HEK293 (cell line): Measurements from ENCODE around the gene AK1.

Source experiments
- BCL11B ChIP-seq: fragments of 450-650 bp; formaldehyde crosslinking; IDR thresholded peaks from 2 replicates; pipeline ENCODE4 v1.5.1; 2016; ENCODE audit warnings: low read depth, missing biosample characterization, missing genetic modification characterization
- KLF1 ChIP-seq: fragments of 450-650 bp; formaldehyde crosslinking; IDR thresholded peaks from 2 replicates; pipeline ENCODE4 v1.5.1; 2016; ENCODE audit warnings: missing biosample characterization, missing genetic modification characterization
- KLF10 ChIP-seq: fragments of 450-650 bp; IDR thresholded peaks from 2 replicates; pipeline ENCODE4 v1.5.1; 2018; ENCODE audit warnings: missing biosample characterization, mild to moderate bottlenecking, missing genetic modification characterization
- SP2 ChIP-seq: fragments of 450-650 bp; formaldehyde crosslinking; IDR thresholded peaks from 2 replicates; pipeline ENCODE4 v1.5.1; 2016; ENCODE audit warnings: missing biosample characterization, missing genetic modification characterization
- TCF7L2 ChIP-seq: IDR thresholded peaks from 2 replicates; pipeline ENCODE4 v1.6.1; 2011; ENCODE audit warnings: low read depth, mild to moderate bottlenecking, inconsistent platforms, low read length, moderate library complexity, borderline replicate concordance
- ZFHX2 ChIP-seq: fragments of 450-650 bp; formaldehyde crosslinking; conservative IDR thresholded peaks from 2 replicates; pipeline ENCODE4 v1.5.1; 2016; ENCODE audit warnings: missing biosample characterization, missing genetic modification characterization
- ZNF132 ChIP-seq: fragments of 450-650 bp; formaldehyde crosslinking; IDR thresholded peaks from 2 replicates; pipeline ENCODE4 v1.5.1; 2017; ENCODE audit warnings: missing biosample characterization, missing genetic modification characterization, borderline replicate concordance
- ZNF266 ChIP-seq: fragments of 450-650 bp; formaldehyde crosslinking; IDR thresholded peaks from 2 replicates; pipeline ENCODE4 v1.5.1; 2016; ENCODE audit warnings: missing biosample characterization, missing genetic modification characterization, low read depth
- ZNF302 ChIP-seq: fragments of 450-650 bp; formaldehyde crosslinking; IDR thresholded peaks from 2 replicates; pipeline ENCODE4 v1.5.1; 2016; ENCODE audit warnings: missing biosample characterization, missing genetic modification characterization, low read depth
- ZNF350 ChIP-seq: fragments of 450-650 bp; formaldehyde crosslinking; IDR thresholded peaks from 2 replicates; pipeline ENCODE4 v1.5.0; 2017; ENCODE audit warnings: missing biosample characterization, mild to moderate bottlenecking, missing genetic modification characterization
- ZNF404 ChIP-seq: fragments of 450-650 bp; formaldehyde crosslinking; IDR thresholded peaks from 2 replicates; pipeline ENCODE4 v1.5.1; 2017; ENCODE audit warnings: missing biosample characterization, missing genetic modification characterization
- ZNF423 ChIP-seq: fragments of 450-650 bp; formaldehyde crosslinking; IDR thresholded peaks from 2 replicates; pipeline ENCODE4 v1.5.1; 2016; ENCODE audit warnings: missing biosample characterization, missing genetic modification characterization
- ZNF433 ChIP-seq: fragments of 450-650 bp; formaldehyde crosslinking; IDR thresholded peaks from 2 replicates; pipeline ENCODE4 v1.5.1; 2016; ENCODE audit warnings: missing biosample characterization, missing genetic modification characterization, low read depth
- ZNF501 ChIP-seq: fragments of 450-650 bp; formaldehyde crosslinking; IDR thresholded peaks from 2 replicates; pipeline ENCODE4 v1.5.1; 2016; ENCODE audit warnings: missing biosample characterization, missing genetic modification characterization
- ZNF544 ChIP-seq: fragments of 450-650 bp; formaldehyde crosslinking; IDR thresholded peaks from 2 replicates; pipeline ENCODE4 v1.5.0; 2017; ENCODE audit warnings: missing biosample characterization, missing genetic modification characterization
- ZNF548 ChIP-seq: fragments of 450-650 bp; formaldehyde crosslinking; IDR thresholded peaks from 2 replicates; pipeline ENCODE4 v1.5.1; 2016; ENCODE audit warnings: missing biosample characterization, missing genetic modification characterization
- ZNF560 ChIP-seq: fragments of 450-650 bp; formaldehyde crosslinking; IDR thresholded peaks from 2 replicates; pipeline ENCODE4 v1.5.1; 2017; ENCODE audit warnings: missing biosample characterization, missing genetic modification characterization, borderline replicate concordance
- ZNF561 ChIP-seq: fragments of 450-650 bp; IDR thresholded peaks from 2 replicates; pipeline ENCODE4 v1.5.1; 2018; ENCODE audit warnings: missing biosample characterization, missing genetic modification characterization, borderline replicate concordance
- ZNF600 ChIP-seq: fragments of 450-650 bp; formaldehyde crosslinking; IDR thresholded peaks from 2 replicates; pipeline ENCODE4 v1.5.1; 2016; ENCODE audit warnings: missing biosample characterization, missing genetic modification characterization
- ZNF610 ChIP-seq: fragments of 450-650 bp; formaldehyde crosslinking; IDR thresholded peaks from 2 replicates; pipeline ENCODE4 v1.5.1; 2016; ENCODE audit warnings: missing biosample characterization, missing genetic modification characterization, borderline replicate concordance
- ZNF629 ChIP-seq: fragments of 450-650 bp; formaldehyde crosslinking; IDR thresholded peaks from 2 replicates; pipeline ENCODE4 v1.5.1; 2017; ENCODE audit warnings: missing biosample characterization, missing genetic modification characterization
- ZNF660 ChIP-seq: fragments of 450-650 bp; IDR thresholded peaks from 2 replicates; pipeline ENCODE4 v1.5.1; 2018; ENCODE audit warnings: missing biosample characterization, mild to moderate bottlenecking, missing genetic modification characterization
- ZNF747 ChIP-seq: fragments of 450-650 bp; formaldehyde crosslinking; IDR thresholded peaks from 2 replicates; pipeline ENCODE4 v1.5.1; 2016; ENCODE audit warnings: missing biosample characterization, missing genetic modification characterization
- ZNF76 ChIP-seq: fragments of 450-650 bp; formaldehyde crosslinking; IDR thresholded peaks from 2 replicates; pipeline ENCODE4; 2016; ENCODE audit warnings: low read depth, missing biosample characterization, missing genetic modification characterization, borderline replicate concordance
- ZNF776 ChIP-seq: fragments of 450-650 bp; formaldehyde crosslinking; IDR thresholded peaks from 2 replicates; pipeline ENCODE4 v1.5.0; 2017; ENCODE audit warnings: missing biosample characterization, missing genetic modification characterization, borderline replicate concordance
- ZNF792 ChIP-seq: fragments of 450-650 bp; formaldehyde crosslinking; IDR thresholded peaks from 2 replicates; pipeline ENCODE4 v1.5.1; 2016; ENCODE audit warnings: missing biosample characterization, missing genetic modification characterization
- ZNF837 ChIP-seq: fragments of 450-650 bp; formaldehyde crosslinking; IDR thresholded peaks from 2 replicates; pipeline ENCODE4 v1.5.1; 2016; ENCODE audit warnings: missing biosample characterization, missing genetic modification characterization
- TF ChIP-seq, protein P1 (sequence below): fragments of 450-650 bp; formaldehyde crosslinking; IDR thresholded peaks from 2 replicates; pipeline ENCODE4 v1.5.1; 2016; ENCODE audit warnings: missing biosample characterization, missing genetic modification characterization
- TF ChIP-seq, protein P2 (sequence below): fragments of 450-650 bp; formaldehyde crosslinking; IDR thresholded peaks from 2 replicates; pipeline ENCODE4 v1.5.1; 2016; ENCODE audit warnings: missing biosample characterization, missing genetic modification characterization
- TF ChIP-seq, protein P3 (sequence below): fragments of 450-650 bp; formaldehyde crosslinking; IDR thresholded peaks from 2 replicates; pipeline ENCODE4 v1.5.1; 2016; ENCODE audit warnings: missing biosample characterization, missing genetic modification characterization
- TF ChIP-seq, protein P4 (sequence below): fragments of 450-650 bp; formaldehyde crosslinking; IDR thresholded peaks from 2 replicates; pipeline ENCODE4 v1.5.1; 2016; ENCODE audit warnings: missing biosample characterization, missing genetic modification characterization
- TF ChIP-seq, protein P5 (sequence below): fragments of 450-650 bp; formaldehyde crosslinking; IDR thresholded peaks from 2 replicates; pipeline ENCODE4 v1.5.1; 2016; ENCODE audit warnings: missing biosample characterization, missing genetic modification characterization

The AK1 gene

DNA sequence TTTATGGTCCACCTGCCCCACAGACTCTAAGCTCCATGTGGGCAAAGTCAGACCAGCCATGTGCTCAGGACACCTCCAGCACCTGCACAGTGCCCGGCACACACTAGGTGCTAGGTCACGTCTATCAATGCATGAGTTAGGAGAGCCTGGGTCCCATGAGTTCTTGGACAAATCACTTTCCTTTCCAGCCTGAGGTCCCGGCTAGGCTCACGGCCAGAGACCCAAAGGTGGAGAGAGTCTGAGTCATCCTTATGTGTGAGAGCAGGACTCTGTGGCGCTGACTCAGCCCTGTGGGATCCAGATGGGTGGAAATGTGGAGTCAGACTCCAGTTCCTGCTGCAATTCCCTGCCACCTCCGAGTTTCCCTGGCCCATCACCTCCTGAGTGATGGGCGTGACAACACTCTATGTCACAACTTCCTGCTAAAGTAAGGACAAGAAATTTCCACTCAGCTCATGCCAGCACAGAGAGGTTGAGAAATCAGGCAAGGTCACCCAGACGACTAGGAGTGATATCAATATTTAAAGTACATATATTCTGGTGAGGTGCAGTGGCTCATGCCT lies 41.9 kb upstream of the AK1 start (continued):
- TF ChIP-seq, protein P1, sequence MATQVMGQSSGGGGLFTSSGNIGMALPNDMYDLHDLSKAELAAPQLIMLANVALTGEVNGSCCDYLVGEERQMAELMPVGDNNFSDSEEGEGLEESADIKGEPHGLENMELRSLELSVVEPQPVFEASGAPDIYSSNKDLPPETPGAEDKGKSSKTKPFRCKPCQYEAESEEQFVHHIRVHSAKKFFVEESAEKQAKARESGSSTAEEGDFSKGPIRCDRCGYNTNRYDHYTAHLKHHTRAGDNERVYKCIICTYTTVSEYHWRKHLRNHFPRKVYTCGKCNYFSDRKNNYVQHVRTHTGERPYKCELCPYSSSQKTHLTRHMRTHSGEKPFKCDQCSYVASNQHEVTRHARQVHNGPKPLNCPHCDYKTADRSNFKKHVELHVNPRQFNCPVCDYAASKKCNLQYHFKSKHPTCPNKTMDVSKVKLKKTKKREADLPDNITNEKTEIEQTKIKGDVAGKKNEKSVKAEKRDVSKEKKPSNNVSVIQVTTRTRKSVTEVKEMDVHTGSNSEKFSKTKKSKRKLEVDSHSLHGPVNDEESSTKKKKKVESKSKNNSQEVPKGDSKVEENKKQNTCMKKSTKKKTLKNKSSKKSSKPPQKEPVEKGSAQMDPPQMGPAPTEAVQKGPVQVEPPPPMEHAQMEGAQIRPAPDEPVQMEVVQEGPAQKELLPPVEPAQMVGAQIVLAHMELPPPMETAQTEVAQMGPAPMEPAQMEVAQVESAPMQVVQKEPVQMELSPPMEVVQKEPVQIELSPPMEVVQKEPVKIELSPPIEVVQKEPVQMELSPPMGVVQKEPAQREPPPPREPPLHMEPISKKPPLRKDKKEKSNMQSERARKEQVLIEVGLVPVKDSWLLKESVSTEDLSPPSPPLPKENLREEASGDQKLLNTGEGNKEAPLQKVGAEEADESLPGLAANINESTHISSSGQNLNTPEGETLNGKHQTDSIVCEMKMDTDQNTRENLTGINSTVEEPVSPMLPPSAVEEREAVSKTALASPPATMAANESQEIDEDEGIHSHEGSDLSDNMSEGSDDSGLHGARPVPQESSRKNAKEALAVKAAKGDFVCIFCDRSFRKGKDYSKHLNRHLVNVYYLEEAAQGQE: no peak
- TF ChIP-seq SP2 (peak; percentile 49), ZNF792 (tag by site-specific recombination) (no peak), ZNF561 (no peak), ZNF266 (no peak), ZNF776 (tag by site-specific recombination) (no peak), BCL11B (tag by site-specific recombination) (no peak), ZNF544 (tag by site-specific recombination) (no peak), ZNF560 (tag by site-specific recombination) (no peak), ZNF548 (no peak), ZNF501 (no peak), ZNF600 (peak; percentile 94), ZNF76 (tag by site-specific recombination) (no peak), ZNF433 (tag by site-specific recombination) (no peak), TCF7L2 (no peak), ZNF423 (no peak), ZNF610 (tag by site-specific recombination) (no peak), ZNF660 (tag by site-specific recombination) (peak; percentile 68; the same call in 1 of the 2 replicates), ZNF837 (tag by site-specific recombination) (no peak), ZNF132 (no peak), ZNF302 (tag by site-specific recombination) (no peak), ZFHX2 (tag by site-specific recombination) (peak; percentile 30; the same call in 1 of the 2 replicates), ZNF629 (peak; percentile 48; the same call in 1 of the 2 replicates), ZNF350 (tag by site-specific recombination) (no peak), ZNF404 (no peak), KLF10 (peak; percentile 31; the same call in 1 of the 2 replicates), ZNF747 (tag by site-specific recombination) (no peak), KLF1 (no peak)
- TF ChIP-seq, protein P2, sequence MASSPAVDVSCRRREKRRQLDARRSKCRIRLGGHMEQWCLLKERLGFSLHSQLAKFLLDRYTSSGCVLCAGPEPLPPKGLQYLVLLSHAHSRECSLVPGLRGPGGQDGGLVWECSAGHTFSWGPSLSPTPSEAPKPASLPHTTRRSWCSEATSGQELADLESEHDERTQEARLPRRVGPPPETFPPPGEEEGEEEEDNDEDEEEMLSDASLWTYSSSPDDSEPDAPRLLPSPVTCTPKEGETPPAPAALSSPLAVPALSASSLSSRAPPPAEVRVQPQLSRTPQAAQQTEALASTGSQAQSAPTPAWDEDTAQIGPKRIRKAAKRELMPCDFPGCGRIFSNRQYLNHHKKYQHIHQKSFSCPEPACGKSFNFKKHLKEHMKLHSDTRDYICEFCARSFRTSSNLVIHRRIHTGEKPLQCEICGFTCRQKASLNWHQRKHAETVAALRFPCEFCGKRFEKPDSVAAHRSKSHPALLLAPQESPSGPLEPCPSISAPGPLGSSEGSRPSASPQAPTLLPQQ (tag by site-specific recombination): peak; percentile 53
- TF ChIP-seq, protein P3, sequence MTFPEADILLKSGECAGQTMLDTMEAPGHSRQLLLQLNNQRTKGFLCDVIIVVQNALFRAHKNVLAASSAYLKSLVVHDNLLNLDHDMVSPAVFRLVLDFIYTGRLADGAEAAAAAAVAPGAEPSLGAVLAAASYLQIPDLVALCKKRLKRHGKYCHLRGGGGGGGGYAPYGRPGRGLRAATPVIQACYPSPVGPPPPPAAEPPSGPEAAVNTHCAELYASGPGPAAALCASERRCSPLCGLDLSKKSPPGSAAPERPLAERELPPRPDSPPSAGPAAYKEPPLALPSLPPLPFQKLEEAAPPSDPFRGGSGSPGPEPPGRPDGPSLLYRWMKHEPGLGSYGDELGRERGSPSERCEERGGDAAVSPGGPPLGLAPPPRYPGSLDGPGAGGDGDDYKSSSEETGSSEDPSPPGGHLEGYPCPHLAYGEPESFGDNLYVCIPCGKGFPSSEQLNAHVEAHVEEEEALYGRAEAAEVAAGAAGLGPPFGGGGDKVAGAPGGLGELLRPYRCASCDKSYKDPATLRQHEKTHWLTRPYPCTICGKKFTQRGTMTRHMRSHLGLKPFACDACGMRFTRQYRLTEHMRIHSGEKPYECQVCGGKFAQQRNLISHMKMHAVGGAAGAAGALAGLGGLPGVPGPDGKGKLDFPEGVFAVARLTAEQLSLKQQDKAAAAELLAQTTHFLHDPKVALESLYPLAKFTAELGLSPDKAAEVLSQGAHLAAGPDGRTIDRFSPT: peak; percentile 38; the same call in 1 of the 2 replicates
- TF ChIP-seq, protein P4, sequence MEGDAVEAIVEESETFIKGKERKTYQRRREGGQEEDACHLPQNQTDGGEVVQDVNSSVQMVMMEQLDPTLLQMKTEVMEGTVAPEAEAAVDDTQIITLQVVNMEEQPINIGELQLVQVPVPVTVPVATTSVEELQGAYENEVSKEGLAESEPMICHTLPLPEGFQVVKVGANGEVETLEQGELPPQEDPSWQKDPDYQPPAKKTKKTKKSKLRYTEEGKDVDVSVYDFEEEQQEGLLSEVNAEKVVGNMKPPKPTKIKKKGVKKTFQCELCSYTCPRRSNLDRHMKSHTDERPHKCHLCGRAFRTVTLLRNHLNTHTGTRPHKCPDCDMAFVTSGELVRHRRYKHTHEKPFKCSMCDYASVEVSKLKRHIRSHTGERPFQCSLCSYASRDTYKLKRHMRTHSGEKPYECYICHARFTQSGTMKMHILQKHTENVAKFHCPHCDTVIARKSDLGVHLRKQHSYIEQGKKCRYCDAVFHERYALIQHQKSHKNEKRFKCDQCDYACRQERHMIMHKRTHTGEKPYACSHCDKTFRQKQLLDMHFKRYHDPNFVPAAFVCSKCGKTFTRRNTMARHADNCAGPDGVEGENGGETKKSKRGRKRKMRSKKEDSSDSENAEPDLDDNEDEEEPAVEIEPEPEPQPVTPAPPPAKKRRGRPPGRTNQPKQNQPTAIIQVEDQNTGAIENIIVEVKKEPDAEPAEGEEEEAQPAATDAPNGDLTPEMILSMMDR (tag by site-specific recombination): no peak
- TF ChIP-seq, protein P5, sequence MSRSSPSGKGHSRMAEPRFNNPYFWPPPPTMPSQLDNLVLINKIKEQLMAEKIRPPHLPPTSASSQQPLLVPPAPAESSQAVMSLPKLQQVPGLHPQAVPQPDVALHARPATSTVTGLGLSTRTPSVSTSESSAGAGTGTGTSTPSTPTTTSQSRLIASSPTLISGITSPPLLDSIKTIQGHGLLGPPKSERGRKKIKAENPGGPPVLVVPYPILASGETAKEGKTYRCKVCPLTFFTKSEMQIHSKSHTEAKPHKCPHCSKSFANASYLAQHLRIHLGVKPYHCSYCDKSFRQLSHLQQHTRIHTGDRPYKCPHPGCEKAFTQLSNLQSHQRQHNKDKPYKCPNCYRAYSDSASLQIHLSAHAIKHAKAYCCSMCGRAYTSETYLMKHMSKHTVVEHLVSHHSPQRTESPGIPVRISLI (tag by site-specific recombination): no peak
